Testis (tissue), 2 donors: ENCODE data around the gene NFATC3.

Experiments
- CTCF ChIP-seq, 3 experiments: fragments of 450-650 bp in 2 of 3; fragments of 200-600 bp in 1 of 3; sonication (generic) in 1 of 3; IDR thresholded peaks; one replicate each; pipeline ENCODE4 v1.5.1; 2016 to 2019; ENCODE audit warnings: antibody characterized with exemption in 3 of 3, mild to moderate bottlenecking in 2 of 3, moderate library complexity in 1 of 3
- POLR2A ChIP-seq: fragments of 450-650 bp; IDR thresholded peaks from one replicate; pipeline ENCODE4 v1.6.1; 2017; ENCODE audit warnings: antibody characterized with exemption, mild to moderate bottlenecking, moderate library complexity

DNA sequence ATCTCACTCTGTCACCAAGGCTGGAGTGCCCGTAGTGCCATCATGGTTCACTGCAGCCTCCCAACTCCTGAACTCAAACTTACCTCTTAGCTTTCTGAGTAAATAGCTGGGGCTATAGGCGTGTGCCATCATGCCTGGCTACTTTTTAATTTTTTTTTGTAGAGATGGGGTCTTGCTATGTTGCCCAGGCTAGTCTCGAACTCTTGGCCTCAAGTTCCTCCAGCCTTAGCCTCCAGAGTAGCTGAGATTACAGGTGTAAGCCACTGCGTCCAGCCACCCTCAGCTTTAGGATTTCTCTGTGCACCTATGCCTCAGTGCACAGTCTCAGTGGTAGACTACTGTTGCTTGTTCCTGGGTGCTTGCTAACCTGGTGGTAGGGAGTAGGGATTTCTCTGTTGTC is 184.6 kb downstream of the NFATC3 start:
- TF ChIP-seq POLR2A, result no peak
- no peak for TF ChIP-seq CTCF (IDR thresholded peaks at IDR 0.05)
